DOHH2 (cell line): ENCODE data around the gene CIT.

Experiments used
- H3F3A ChIP-seq: fragments of 200-600 bp; sonication (generic), shearing (Covaris generic); 2 replicates; pipeline ENCODE4 v1.6.0; 2016; ENCODE audit warnings: antibody characterized with exemption, mild to moderate bottlenecking; ENCODE audit not compliant: control insufficient read depth, insufficient read depth
- H3K27ac ChIP-seq: fragments of 200-600 bp; sonication (generic); 2 replicates; pipeline ENCODE4 v1.5.1; 2014; ENCODE audit warnings: low read depth, mild to moderate bottlenecking, low read length, moderate library complexity
- H3K27me3 ChIP-seq: fragments of 200-600 bp; sonication (generic); 2 replicates; pipeline ENCODE4 v1.6.1; 2014; ENCODE audit warnings: mild to moderate bottlenecking, low read length, mixed read lengths; ENCODE audit not compliant: control insufficient read depth
- H3K36me3 ChIP-seq: fragments of 200-600 bp; sonication (generic); 2 replicates; pipeline ENCODE4 v1.6.1; 2014; ENCODE audit warnings: mild to moderate bottlenecking, low read length, moderate library complexity, mixed read lengths; ENCODE audit not compliant: control insufficient read depth
- H3K4me1 ChIP-seq: fragments of 200-600 bp; sonication (generic); 2 replicates; pipeline ENCODE4 v1.6.1; 2014; ENCODE audit warnings: mild to moderate bottlenecking, low read length, mixed read lengths; ENCODE audit not compliant: control insufficient read depth
- H3K4me2 ChIP-seq: fragments of 200-600 bp; sonication (generic); 2 replicates; pipeline ENCODE4 v1.6.0; 2014; ENCODE audit warnings: mild to moderate bottlenecking, low read length, moderate library complexity
- H3K4me3 ChIP-seq: fragments of 200-600 bp; sonication (generic); 2 replicates; pipeline ENCODE4 v1.5.1; 2014; ENCODE audit warnings: mild to moderate bottlenecking, low read length, mixed read lengths
- H3K79me2 ChIP-seq: fragments of 200-600 bp; sonication (generic); 2 replicates; pipeline ENCODE4 v1.6.1; 2014; ENCODE audit warnings: mild to moderate bottlenecking, low read length, mixed read lengths; ENCODE audit not compliant: control insufficient read depth
- H3K9me2 ChIP-seq: fragments of 200-600 bp; sonication (generic); replicated peaks from 2 replicates; pipeline ENCODE4 v1.6.1; 2014; ENCODE audit warnings: mild to moderate bottlenecking, low read length, mixed read lengths; ENCODE audit not compliant: control insufficient read depth
- H3K9me3 ChIP-seq: fragments of 200-600 bp; sonication (generic); 2 replicates; pipeline ENCODE4 v1.6.1; 2014; ENCODE audit warnings: antibody characterized with exemption, low read length, mixed read lengths; ENCODE audit not compliant: control insufficient read depth, insufficient read depth
- H4K20me1 ChIP-seq: fragments of 200-600 bp; sonication (generic); 2 replicates; pipeline ENCODE4 v1.6.0; 2014; ENCODE audit warnings: low read depth, mild to moderate bottlenecking, antibody characterized with exemption, low read length, moderate library complexity; ENCODE audit not compliant: control insufficient read depth, insufficient read depth
- CTCF ChIP-seq: fragments of 200-600 bp; sonication (generic); IDR thresholded peaks from one replicate; pipeline ENCODE4 v1.5.1; 2014; ENCODE audit warnings: antibody characterized with exemption, mild to moderate bottlenecking, low read depth, low read length; ENCODE audit not compliant: poor library complexity, severe bottlenecking
- EZH2phosphoT487 ChIP-seq: fragments of 200-600 bp; sonication (generic); IDR thresholded peaks from 2 replicates; pipeline ENCODE4 v1.6.1; 2017; ENCODE audit warnings: borderline replicate concordance, mild to moderate bottlenecking, antibody characterized with exemption, low read length, moderate library complexity, mixed read lengths

The CIT gene

DNA sequence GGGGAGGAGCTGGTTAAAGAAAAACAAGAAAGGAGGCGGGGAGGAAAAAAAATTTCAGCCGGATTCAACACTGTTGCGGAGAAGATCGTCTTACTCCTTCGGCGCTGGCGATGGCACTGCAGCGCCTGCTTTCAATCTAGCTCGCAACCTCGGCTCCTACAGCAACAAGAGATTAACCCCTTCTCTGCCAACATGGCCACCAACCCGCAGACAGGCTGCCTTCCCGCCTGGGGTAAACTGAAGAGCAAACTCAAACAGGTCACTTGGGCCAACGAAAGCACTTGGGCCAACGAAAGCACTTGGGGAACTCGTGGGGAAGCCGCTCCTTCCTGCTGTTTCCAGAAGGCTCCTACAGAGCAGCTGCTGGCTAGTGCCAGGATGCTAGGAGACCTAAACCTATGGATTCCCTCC is 73.7 kb downstream of the CIT start:
- H3K9me2 ChIP-seq = no peaks in the 10 kb centered on the region
- TF ChIP-seq CTCF (no peak), EZH2phosphoT487 (no peak)
- no peaks in the 10 kb centered on the region for H3K9me3 ChIP-seq
- H3F3A ChIP-seq = no peaks in the 10 kb centered on the region
- H3K4me2 ChIP-seq = no peak overlapping the region
- H3K27me3 ChIP-seq = no peaks in the 10 kb centered on the region
- H3K27ac ChIP-seq = no peak overlapping the region
- no peaks in the 10 kb centered on the region for H3K4me1 ChIP-seq
- no peaks in the 10 kb centered on the region for H4K20me1 ChIP-seq
- H3K36me3 ChIP-seq = peaks cover 59% of the 10 kb centered on the region
- peaks cover 2% of the 10 kb centered on the region; the same call in 1 of the 2 replicates for H3K79me2 ChIP-seq
- H3K4me3 ChIP-seq = no peak overlapping the region

DNA sequence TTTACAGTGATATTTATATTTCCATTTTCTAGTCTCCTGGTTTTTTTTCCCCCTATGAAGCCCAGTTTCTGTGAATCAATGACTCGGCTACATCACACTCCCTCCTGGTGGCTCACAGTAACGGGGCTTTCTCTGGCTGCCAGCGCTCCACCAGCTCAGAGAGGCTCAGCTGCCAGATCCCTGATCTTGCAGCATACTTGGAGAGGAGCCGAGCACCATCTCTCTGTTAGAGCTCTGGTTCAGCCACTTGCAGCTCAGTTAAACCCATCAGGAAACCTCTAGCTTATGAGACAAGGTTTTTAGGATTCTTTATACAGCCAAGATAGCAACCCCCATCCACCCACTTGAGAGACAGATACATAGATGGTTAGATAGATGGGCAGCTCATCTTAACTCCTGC is 74.6 kb downstream of the CIT start:
- Histone ChIP-seq H3K27ac (no peak overlapping the region), H3K36me3 (peaks cover 66% of the 10 kb centered on the region), H4K20me1 (no peaks in the 10 kb centered on the region), H3F3A (no peaks in the 10 kb centered on the region), H3K4me1 (no peaks in the 10 kb centered on the region), H3K4me2 (no peak overlapping the region), H3K9me3 (no peaks in the 10 kb centered on the region), H3K4me3 (no peak overlapping the region), H3K27me3 (no peaks in the 10 kb centered on the region), H3K9me2 (no peaks in the 10 kb centered on the region), H3K79me2 (peaks cover 2% of the 10 kb centered on the region; the same call in 1 of the 2 replicates)
- TF ChIP-seq CTCF (no peak), EZH2phosphoT487 (no peak)

DNA sequence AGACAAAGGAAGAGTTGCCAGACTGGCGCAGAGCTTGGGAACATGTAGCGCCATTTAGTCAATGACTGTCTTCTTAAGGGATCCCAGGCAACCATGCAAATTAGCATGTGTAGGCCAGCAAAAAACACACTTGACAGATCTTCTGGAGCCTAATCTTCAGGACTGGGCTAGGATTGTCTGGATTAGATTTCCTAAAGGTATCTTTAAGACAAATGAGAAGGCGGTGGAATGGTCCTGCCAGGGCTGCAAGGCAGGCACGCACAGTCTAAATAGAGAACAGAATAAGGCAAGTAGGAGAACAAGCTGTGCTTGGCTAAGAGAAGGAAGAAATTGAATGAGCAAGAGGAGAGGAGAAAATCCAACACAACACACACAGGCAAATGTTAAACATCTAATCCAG is 80.0 kb downstream of the CIT start:
- Histone ChIP-seq H3K36me3 (peaks cover 73% of the 10 kb centered on the region), H3K4me3 (no peak overlapping the region), H3F3A (no peaks in the 10 kb centered on the region), H3K4me1 (no peaks in the 10 kb centered on the region), H3K27ac (no peak overlapping the region), H3K79me2 (no peaks in the 10 kb centered on the region), H3K4me2 (no peak overlapping the region), H3K9me2 (no peaks in the 10 kb centered on the region), H4K20me1 (no peaks in the 10 kb centered on the region), H3K9me3 (no peaks in the 10 kb centered on the region), H3K27me3 (no peaks in the 10 kb centered on the region)
- TF ChIP-seq CTCF (no peak), EZH2phosphoT487 (no peak)

DNA sequence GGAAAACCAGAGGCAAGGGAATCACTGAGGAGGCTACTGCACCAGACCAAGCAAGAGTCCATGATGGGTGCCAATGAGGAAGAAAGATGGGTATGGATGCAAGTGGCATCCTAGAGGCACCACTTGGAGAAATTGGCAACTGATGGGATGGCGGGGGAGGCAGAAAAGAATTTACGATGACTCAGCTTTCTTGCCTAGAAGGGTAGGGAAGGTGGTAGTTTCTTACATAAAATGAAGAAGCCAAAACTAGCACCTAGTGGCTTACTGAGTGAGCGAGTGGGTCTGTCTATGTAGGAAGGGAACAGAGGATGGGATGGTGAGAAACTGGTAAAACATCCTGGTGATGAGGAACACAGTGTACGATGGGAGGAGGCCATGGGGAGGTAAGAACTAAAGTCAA is 80.8 kb downstream of the CIT start:
- Histone ChIP-seq H4K20me1 (no peaks in the 10 kb centered on the region), H3K4me3 (no peak overlapping the region), H3F3A (no peaks in the 10 kb centered on the region), H3K9me3 (no peaks in the 10 kb centered on the region), H3K36me3 (peaks cover 73% of the 10 kb centered on the region), H3K4me2 (no peak overlapping the region), H3K9me2 (no peaks in the 10 kb centered on the region), H3K27me3 (no peaks in the 10 kb centered on the region), H3K79me2 (no peaks in the 10 kb centered on the region), H3K27ac (no peak overlapping the region), H3K4me1 (no peaks in the 10 kb centered on the region)
- TF ChIP-seq CTCF (no peak), EZH2phosphoT487 (no peak)
